Panc1 (cell line): ENCODE data around the gene C12orf76. TPM values are rescaled to one million over a fixed set of nuclear protein-coding genes. Genes with fewer than 3 reads are reported as not detected.

Experiments used
- ATAC-seq: fragments of 200-7000 bp; cut with Tn5 transposase; 2 replicates; pipeline ENCODE4 v1.9.1; 2020; ENCODE audit warnings: mild to moderate bottlenecking, moderate library complexity
- BruUV-seq: library from RNA; stranded (reverse); fragments of 400-500 nt; replicated peaks from 2 replicates; lab custom pipeline; 2021; lab: Mats Ljungman, UMichigan
- CTCF ChIA-PET: fragments of 300-600 bp; sonication (Branson Sonifier 250); formaldehyde crosslinking; loops from one replicate; lab custom pipeline; 2022; ENCODE audit warnings: antibody characterized with exemption; lab: Charles Lee
- POLR2A ChIA-PET: fragments of 300-600 bp; sonication (Branson Sonifier 250); formaldehyde crosslinking; loops from one replicate; lab custom pipeline; 2022; ENCODE audit warnings: antibody characterized with exemption; lab: Charles Lee
- DNase-seq: peaks from one replicate; pipeline ENCODE4 v3.0.0-alpha.2; 2010; ENCODE audit warnings: low read depth, low spot score
- H3K27ac ChIP-seq: 2 replicates; pipeline ENCODE4 v1.5.1; 2011; ENCODE audit warnings: mild to moderate bottlenecking, low read length, inconsistent platforms
- H3K27me3 ChIP-seq: fragments of 200-500 bp; sonication (Bioruptor generic); 2 replicates; pipeline ENCODE4 v1.6.0; 2014; ENCODE audit warnings: low read length, inconsistent platforms; ENCODE audit not compliant: control insufficient read depth, insufficient read depth
- H3K36me3 ChIP-seq: fragments of 200-500 bp; sonication (Bioruptor generic); 2 replicates; pipeline ENCODE4 v1.5.1; 2014; ENCODE audit warnings: inconsistent platforms, mild to moderate bottlenecking, low read length, moderate library complexity; ENCODE audit not compliant: control insufficient read depth, insufficient read depth
- H3K4me1 ChIP-seq: 2 replicates; pipeline ENCODE4 v1.5.1; 2011; ENCODE audit warnings: inconsistent platforms, mild to moderate bottlenecking, low read length, moderate library complexity; ENCODE audit not compliant: control insufficient read depth, insufficient read depth
- H3K4me3 ChIP-seq, 2 experiments: 2 replicates each; pipeline ENCODE4 v1.5.1; 2011 to 2012; ENCODE audit warnings: low read depth in 2 of 2, low read length in 2 of 2, mild to moderate bottlenecking in 2 of 2, inconsistent platforms in 1 of 2, moderate library complexity in 1 of 2
- H3K9me3 ChIP-seq: fragments of 200-500 bp; sonication (Bioruptor generic); 2 replicates; pipeline ENCODE4 v1.5.1; 2014; ENCODE audit warnings: low read depth, mild to moderate bottlenecking, inconsistent platforms, low read length, moderate library complexity; ENCODE audit not compliant: control insufficient read depth, insufficient read depth
- CTCF ChIP-seq: fragments of 450-650 bp; IDR thresholded peaks from 2 replicates; pipeline ENCODE4 v1.5.1; 2017; ENCODE audit warnings: mild to moderate bottlenecking
- POLR2AphosphoS5 ChIP-seq: IDR thresholded peaks from 2 replicates; pipeline ENCODE4 v1.6.1; 2012; ENCODE audit warnings: mild to moderate bottlenecking, low read depth, low read length, moderate library complexity
- REST ChIP-seq, 2 experiments: IDR thresholded peaks; 2 replicates each; pipeline ENCODE4 v1.6.1; 2011 to 2012; ENCODE audit warnings: low read depth in 2 of 2, control low read depth in 1 of 2, low read length in 1 of 2, mild to moderate bottlenecking in 1 of 2, moderate library complexity in 1 of 2; ENCODE audit not compliant: insufficient read depth in 1 of 2
- SIN3A ChIP-seq: IDR thresholded peaks from 2 replicates; pipeline ENCODE4 v1.6.1; 2012; ENCODE audit warnings: low read depth, mild to moderate bottlenecking, low read length, moderate library complexity, borderline replicate concordance; ENCODE audit not compliant: insufficient read depth
- TCF7L2 ChIP-seq: IDR thresholded peaks from 2 replicates; pipeline ENCODE4 v1.6.1; 2011; ENCODE audit warnings: mild to moderate bottlenecking, low read depth, low read length, inconsistent platforms
- in situ Hi-C: cut with HindIII; loops from 2 replicates; pipeline ENCODE4 v1.10.0; 2016; ENCODE audit warnings: low sequenced_read_pairs, low pct_unique_long_range_greater_than_20kb
- intact Hi-C: fragments of 100-400 bp; cut with micrococcal nuclease; formaldehyde crosslinking; loops from one replicate; pipeline ENCODE4 v1.10.0; 2022; ENCODE audit not compliant: unreplicated experiment
- total RNA-seq: library from RNA; stranded (reverse); gene quantifications from one replicate; pipeline ENCODE4 v1.2.1, GENCODE V29; 2021; ENCODE audit not compliant: unreplicated experiment

The C12orf76 gene
- total RNA-seq, 1 experiment from 2014 or later, result 13.6 TPM

GRCh38 chr12:110067531-110067930, 19.2 kb upstream of the C12orf76 start:
- BruUV-seq, result no TSS peak
- H3K4me3 ChIP-seq, result no peak overlapping the region
- no peaks in the 10 kb centered on the region for H3K9me3 ChIP-seq
- H3K36me3 ChIP-seq, result no peaks in the 10 kb centered on the region
- ATAC-seq (no peak), DNase-seq (no peak)
- intact Hi-C loops, result no loop called here
- in situ Hi-C loops, result no loop called here
- no peaks in the 10 kb centered on the region for H3K4me1 ChIP-seq
- TF ChIP-seq SIN3A (no peak), POLR2AphosphoS5 (no peak), TCF7L2 (no peak), CTCF (no peak), REST (IDR thresholded peaks at IDR 0.05; ENCODE audit: insufficient read depth in 1 of 2, low read depth in 2 of 2, low read length in 1 of 2) (no peak)
- no peaks in the 10 kb centered on the region for H3K27me3 ChIP-seq
- POLR2A ChIA-PET, result no interaction called here
- CTCF ChIA-PET, result no interaction called here
- no peak overlapping the region for H3K27ac ChIP-seq

GRCh38 chr12:110065540-110065939, 17.2 kb upstream of the C12orf76 start:
- ATAC-seq, result no peak
- H3K27ac ChIP-seq, result no peak overlapping the region
- no TSS peak for BruUV-seq
- intact Hi-C loops (no loop called here), in situ Hi-C loops (no loop called here)
- no peak for DNase-seq
- H3K4me1 ChIP-seq, result no peaks in the 10 kb centered on the region
- H3K36me3 ChIP-seq, result no peaks in the 10 kb centered on the region
- TF ChIP-seq TCF7L2 (no peak), POLR2AphosphoS5 (no peak), REST (IDR thresholded peaks at IDR 0.05; ENCODE audit: insufficient read depth in 1 of 2, low read depth in 2 of 2, low read length in 1 of 2) (no peak), SIN3A (no peak), CTCF (no peak)
- H3K27me3 ChIP-seq, result no peaks in the 10 kb centered on the region
- H3K4me3 ChIP-seq, result no peak overlapping the region
- ChIA-PET CTCF (no interaction called here), POLR2A (interaction anchor here (0.6 kb wide), 1 partner anchor 158 kb away, joined by 7 read pairs; no protein-coding TSS in a partner anchor)
- H3K9me3 ChIP-seq, result no peaks in the 10 kb centered on the region
